Activated CD4-positive, CD25-positive, alpha-beta regulatory T cell treated with anti-CD3 and anti-CD28 coated beads, Interleukin-2, amount 50 U/mL, for 24 hours (primary cell): ENCODE measurements around the gene INPP4B.
"Not testable (repeated sequence)": the region's sequence is repeated elsewhere in the genome, so short reads cannot be mapped to it uniquely, and the experiment has no call there.

Experiments
- ATAC-seq, 2 donors: fragments of 150-1000 bp; cut with Tn5 transposase; one replicate each; pipeline ENCODE4 v1.10.0; 2021; ENCODE audit warnings: mild to moderate bottlenecking in 1 of 2, moderate library complexity in 1 of 2

Gene INPP4B

GRCh38 chr4:142124874-142125273, 721.2 kb downstream of the INPP4B start:
- ATAC-seq: no peak

GRCh38 chr4:142121448-142122350, 724.4 kb downstream of the INPP4B start:
- no peak for ATAC-seq

GRCh38 chr4:142120921-142121320, 725.2 kb downstream of the INPP4B start:
- ATAC-seq: peak in 1 of 2 donors; percentile 33

- no peak for ATAC-seq
Measured at GRCh38 chr4:142112451-142112850, 733.6 kb downstream of the INPP4B start.

- no peak for ATAC-seq
Measured at GRCh38 chr4:142110136-142110535, 736.0 kb downstream of the INPP4B start.

- ATAC-seq: no peak
Measured at GRCh38 chr4:142104041-142104440, 742.1 kb downstream of the INPP4B start.

GRCh38 chr4:142101401-142101800, 744.7 kb downstream of the INPP4B start:
- no peak for ATAC-seq

- no peak for ATAC-seq
Measured at GRCh38 chr4:142100941-142101340, 745.2 kb downstream of the INPP4B start.

- ATAC-seq: no peak
Measured at GRCh38 chr4:142098900-142099545, 747.1 kb downstream of the INPP4B start.

GRCh38 chr4:142098380-142098779, 747.7 kb downstream of the INPP4B start:
- no peak for ATAC-seq

- no peak for ATAC-seq
Measured at GRCh38 chr4:142097015-142097414, 749.1 kb downstream of the INPP4B start.

- no peak for ATAC-seq
Measured at GRCh38 chr4:142095886-142096605, 750.1 kb downstream of the INPP4B start.

- ATAC-seq: no peak
Measured at GRCh38 chr4:142092941-142093340, 753.2 kb downstream of the INPP4B start.

GRCh38 chr4:142091691-142092182, 754.4 kb downstream of the INPP4B start:
- ATAC-seq: no peak

GRCh38 chr4:142091085-142091513, 755.0 kb downstream of the INPP4B start:
- no peak for ATAC-seq

- ATAC-seq: no peak
Measured at GRCh38 chr4:142088906-142089305, 757.2 kb downstream of the INPP4B start.

GRCh38 chr4:142085513-142086292, 760.4 kb downstream of the INPP4B start:
- no peak for ATAC-seq

- no peak for ATAC-seq
Measured at GRCh38 chr4:142083264-142083663, 762.8 kb downstream of the INPP4B start.

- ATAC-seq: no peak
Measured at GRCh38 chr4:142081025-142081424, 765.1 kb downstream of the INPP4B start.

GRCh38 chr4:142079959-142080358, 766.1 kb downstream of the INPP4B start:
- ATAC-seq: no peak

- ATAC-seq: no peak
Measured at GRCh38 chr4:142077048-142077447, 769.1 kb downstream of the INPP4B start.

GRCh38 chr4:142068304-142068703, 777.8 kb downstream of the INPP4B start:
- not testable (repeated sequence) for ATAC-seq
